DMS79 treated with DMSO at 0.1 percent for 48 hours (cell line): ENCODE measurements around the gene HNRNPA2B1.

ENCODE experiments used
- DNase-seq: peaks from one replicate; lab custom pipeline; 2025; lab: John Stamatoyannopoulos, UW

HNRNPA2B1 gene

GRCh38 chr7:26145238-26145637, 55.3 kb downstream of the HNRNPA2B1 start:
- DNase-seq, result no peak

GRCh38 chr7:26144184-26145080, 56.1 kb downstream of the HNRNPA2B1 start:
- no peak for DNase-seq

GRCh38 chr7:26143298-26144048, 57.1 kb downstream of the HNRNPA2B1 start:
- DNase-seq, result no peak

- DNase-seq, result no peak
Observed at GRCh38 chr7:26141077-26141476, 59.5 kb downstream of the HNRNPA2B1 start.

GRCh38 chr7:26140380-26140779, 60.2 kb downstream of the HNRNPA2B1 start:
- no peak for DNase-seq
